ENCODE data around the gene MED27.

MED27 gene

DNA sequence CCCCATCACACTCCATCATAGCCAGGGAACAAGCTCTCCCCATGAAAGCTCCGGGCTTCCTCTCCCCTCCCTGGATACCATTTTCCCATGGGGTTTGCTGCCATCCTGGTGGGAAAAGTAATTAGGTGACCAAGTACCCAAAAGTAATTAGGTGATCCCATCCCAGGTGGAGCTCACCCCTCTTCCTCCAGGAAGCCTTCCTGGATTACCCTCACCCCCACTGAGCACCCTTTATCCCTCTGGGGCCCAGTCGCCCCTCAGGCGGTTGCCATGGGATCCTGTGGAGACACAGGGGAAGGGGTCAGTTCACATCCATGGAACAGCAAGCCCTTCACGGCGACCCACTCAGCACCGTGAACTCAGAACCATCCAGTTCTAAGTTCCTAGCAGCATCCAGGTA is 265.0 kb downstream of the MED27 start:
- no peak for DNase-seq
- in situ Hi-C loops (cut with MboI; ENCODE audit: low pct_unique_long_range_greater_than_20kb, low sequenced_read_pairs), result no loop called here

DNA sequence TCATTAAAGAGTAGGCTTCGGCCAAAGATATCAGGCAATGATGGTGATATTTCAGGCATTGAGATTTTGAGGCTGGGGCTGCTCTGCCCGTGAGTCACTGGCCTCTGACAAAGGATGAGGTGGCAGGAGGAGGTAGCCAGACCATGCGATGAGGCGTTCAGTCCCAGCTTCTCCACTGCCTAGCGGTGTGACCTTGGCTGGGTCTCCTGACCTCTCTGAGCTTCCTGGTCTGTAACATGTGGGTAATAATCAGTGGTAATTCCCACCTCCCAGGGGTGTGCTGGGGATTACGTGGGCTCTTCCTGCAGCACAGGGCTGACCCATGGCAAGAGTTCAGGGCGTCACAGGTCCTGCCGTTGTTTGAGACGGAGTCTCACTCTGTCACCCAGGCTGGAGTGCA is 266.6 kb downstream of the MED27 start:
- no peak for DNase-seq
- in situ Hi-C loops (cut with MboI; ENCODE audit: low pct_unique_long_range_greater_than_20kb, low sequenced_read_pairs), result no loop called here

DNA sequence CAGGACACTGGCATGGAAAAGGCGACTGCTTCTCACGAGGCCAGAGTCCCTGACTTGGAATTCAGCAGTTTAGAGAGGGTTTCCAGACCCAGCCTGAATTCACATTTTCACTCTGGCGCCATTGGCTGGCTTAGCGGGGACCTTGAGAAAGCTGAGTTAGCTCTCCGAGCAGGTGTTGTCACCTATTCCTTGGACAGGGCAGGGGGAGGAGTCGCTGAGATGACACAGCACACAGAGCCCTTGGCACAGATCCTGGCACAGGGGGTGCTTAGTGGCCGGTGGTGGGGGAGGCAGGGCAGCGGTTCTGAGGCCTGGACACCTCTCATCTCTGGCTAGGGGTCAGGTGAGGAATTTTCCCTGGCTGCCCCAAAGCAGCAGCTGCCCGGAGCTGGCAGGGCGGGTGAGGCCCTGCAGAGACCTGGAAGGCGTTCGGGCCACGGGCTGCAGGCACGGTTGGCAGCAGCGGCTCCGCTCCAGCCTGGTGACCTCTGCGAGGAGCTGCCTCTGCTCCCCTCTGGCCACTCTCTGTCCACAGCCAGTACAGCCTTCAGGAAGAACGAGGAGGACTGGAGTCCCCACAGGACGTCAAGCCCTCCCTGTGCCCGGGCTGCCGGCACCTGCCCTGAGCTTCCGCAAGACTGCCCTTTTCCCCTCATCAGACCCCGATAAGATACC is 267.4 kb downstream of the MED27 start:
- no peak for DNase-seq
- in situ Hi-C loops (cut with MboI; ENCODE audit: low pct_unique_long_range_greater_than_20kb, low sequenced_read_pairs), result no loop called here

DNA sequence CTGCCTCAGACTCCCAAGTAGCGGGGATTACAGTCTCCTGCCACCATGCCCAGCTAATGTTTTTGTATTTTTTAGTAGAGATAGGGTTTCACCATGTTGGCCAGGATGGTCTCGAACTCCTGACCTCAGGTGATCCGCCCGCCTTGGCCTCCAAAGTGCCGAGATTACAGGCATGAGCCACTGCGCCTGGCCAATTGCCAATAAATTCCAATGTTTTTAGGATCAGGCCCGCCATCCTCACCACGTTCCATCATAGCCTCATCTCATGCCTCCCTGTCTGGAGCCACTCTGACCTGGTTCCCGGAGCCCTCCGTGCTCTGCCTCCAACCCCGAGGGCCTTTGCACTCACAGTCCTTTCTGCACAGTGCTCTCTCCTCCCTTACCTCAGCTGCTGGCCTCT is 268.3 kb downstream of the MED27 start:
- DNase-seq, result no peak
- in situ Hi-C loops (cut with MboI; ENCODE audit: low pct_unique_long_range_greater_than_20kb, low sequenced_read_pairs), result no loop called here

DNA sequence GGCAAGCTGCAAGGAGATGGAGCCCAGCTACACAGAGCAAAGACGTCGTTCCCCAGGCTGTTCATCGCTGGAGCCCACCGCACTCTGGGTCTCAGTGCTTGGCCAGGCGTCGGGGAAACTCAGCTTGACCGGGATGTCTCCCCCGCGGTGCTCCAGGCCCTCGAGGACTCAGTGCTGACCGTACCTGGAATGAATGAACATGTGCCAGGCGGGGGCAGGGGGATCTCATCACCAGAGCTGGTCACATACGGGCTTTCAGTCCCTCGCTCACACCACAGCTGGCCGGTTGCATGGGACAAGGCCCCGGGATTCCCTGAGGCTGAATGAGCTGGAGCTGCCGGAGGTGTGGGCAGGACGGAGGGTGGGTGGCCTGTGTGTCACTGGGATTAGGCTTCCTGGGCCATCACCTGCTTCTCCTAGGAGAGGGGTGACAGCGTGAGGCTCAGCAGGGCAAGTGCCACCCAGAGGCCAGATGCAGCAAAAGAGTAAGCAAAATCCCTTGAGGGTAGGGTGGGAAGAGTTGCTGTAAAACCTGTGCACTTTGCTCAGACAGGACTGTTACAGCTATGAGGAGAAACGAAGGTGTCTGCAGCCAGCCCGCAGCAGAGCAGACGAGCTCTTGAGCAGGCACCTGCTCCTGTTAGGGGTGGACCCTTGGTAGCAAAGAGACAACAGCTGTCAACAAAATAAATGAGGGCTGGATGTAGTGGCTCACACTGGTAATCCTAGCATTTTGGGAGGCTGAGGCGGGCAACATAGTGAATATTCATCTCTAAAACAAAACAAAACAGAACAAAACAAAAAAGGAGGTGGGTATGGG is 269.1 kb downstream of the MED27 start:
- DNase-seq, result no peak
- in situ Hi-C loops (cut with MboI; ENCODE audit: low pct_unique_long_range_greater_than_20kb, low sequenced_read_pairs), result no loop called here
